GM21723 (cell line): ENCODE results near the gene SCML1.
"Not testable (repeated sequence)": the region's sequence is repeated elsewhere in the genome, so short reads cannot be mapped to it uniquely, and the experiment has no call there.

Source experiments
- ATAC-seq: cut with Tn5 transposase; IDR thresholded peaks from one replicate; pipeline ENCODE4 v1.9.1; 2021; ENCODE audit warnings: mild to moderate bottlenecking, moderate library complexity; ENCODE audit not compliant: unreplicated experiment

The SCML1 gene

DNA sequence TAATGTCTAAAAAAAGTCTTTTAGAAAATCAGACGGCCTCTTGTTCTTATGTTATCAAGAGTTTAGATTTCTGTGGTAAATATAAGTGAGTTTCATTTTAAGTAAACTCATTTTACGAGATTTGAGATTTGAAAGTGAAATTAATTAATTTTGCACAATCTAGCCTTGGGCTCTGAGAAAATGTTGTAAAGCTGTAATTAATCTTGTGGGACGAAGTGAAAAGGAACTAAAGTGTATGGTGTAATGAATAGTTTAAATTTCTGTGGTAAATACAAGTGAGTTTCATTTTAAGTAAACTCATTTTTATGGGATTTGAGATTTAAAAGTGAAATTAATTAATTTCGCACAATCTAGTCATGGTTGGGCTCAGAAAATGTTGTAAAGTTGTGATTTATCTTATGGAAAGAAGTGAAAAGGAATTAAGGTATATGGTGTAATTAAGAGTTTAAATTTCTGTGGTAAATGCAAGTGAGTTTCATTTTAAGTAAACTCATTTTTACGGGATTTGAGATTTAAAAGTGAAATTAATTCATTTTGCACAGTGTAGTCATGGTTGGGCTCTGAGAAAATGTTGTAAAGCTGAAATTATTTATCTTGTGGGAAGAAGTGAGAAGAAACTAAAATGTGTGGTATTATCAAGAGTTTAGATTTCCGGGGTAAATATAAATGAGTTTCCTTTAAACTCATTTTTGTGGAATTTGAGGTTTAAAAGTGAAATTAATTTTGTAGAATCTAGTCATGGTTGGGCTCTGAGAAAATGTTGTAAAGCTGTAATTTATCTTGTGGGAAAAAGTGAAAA is 1.6 kb downstream of the SCML1 start:
- ATAC-seq, result peak; percentile 1

GRCh38 chrX:17740137-17741122 is 3.1 kb downstream of the SCML1 start:
- no peak for ATAC-seq

DNA sequence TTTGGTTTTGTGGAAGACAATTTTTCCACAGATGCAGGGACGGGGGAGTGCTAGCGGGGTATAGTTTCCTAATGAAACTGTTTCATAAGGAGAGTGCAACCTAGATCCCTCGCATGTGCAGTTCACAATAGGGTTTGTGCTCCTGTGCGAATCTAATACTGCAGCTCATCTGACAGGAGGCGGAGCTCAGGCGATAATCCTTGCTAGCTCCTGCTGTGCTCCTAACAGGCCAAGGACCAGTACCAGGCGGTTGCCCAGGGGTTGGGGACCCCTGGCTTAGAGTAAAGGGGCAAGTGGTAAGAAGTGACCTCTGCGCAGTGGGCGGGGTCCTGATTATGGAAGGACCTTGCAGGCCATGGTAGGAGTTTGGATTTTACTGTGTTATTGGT is 3.8 kb downstream of the SCML1 start:
- ATAC-seq, result no peak

- ATAC-seq, result no peak
These were observed 6.6 kb downstream of the SCML1 start for GRCh38 chrX:17743913-17744312.

DNA sequence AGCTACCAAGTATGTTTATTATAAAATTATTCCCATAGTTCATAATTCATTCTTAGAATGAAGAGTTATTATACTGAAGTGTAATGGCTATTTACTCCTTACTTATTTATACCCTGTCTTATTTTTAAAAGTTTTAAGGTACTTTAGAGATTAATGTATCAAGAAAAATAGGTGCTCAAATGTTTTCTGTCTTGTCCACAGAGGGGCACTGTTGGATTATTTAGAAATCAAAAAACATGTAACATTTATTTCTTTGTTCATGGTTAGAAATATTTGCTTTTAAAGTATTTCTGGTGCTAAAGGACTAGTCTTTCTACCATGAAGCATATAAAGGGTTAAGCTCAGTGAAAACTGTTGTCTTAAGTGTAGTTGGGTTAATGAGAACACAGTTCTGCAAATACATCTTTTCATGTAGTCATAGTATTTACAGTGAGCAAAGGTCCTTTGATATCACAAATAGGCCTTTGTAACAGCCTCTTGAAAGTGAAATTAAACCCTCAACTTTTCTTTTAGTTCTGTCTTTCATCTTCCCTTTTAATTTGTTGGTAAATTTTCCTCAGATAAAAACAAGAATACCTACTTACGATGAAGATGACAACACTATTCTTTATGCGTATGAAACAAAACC is 7.7 kb downstream of the SCML1 start:
- no peak for ATAC-seq

DNA sequence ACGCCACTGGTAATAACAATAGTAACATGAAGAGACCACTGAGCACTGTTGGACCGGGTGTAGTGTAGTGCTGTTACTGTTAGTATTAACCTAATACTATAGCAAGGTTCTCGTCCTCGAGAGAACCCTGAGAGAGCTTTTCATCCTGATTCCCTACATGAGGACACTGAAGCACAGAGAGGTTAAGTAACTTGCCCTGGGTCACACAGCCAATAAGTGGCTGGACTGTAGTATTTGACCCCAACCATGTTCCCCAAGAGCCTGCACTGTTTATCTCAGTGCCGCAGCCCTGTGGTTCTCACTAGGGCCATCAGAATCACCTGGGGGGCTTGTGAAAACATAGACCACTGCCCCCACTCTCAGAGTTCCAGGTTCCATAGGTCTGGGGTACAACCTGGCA is 10.4 kb downstream of the SCML1 start:
- no peak for ATAC-seq

DNA sequence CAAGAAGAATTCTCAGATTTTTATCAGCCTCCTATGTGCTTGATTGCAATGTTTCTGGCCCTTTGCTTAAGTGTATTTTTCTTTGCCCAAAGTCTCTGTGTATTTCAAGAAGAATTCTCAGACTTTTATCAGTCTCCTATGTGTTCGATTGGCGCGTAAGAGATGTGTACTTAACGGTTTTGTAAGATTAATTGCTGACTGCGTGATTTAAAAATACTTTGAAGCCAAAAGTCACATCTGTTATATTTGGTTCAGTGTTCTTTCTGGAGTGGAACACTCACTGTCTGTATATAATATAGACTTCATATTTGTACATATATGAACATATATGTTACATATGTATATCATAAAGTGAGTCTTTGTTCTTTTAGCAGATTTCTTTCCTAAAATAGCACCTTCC is 11.4 kb downstream of the SCML1 start:
- ATAC-seq, result no peak

DNA sequence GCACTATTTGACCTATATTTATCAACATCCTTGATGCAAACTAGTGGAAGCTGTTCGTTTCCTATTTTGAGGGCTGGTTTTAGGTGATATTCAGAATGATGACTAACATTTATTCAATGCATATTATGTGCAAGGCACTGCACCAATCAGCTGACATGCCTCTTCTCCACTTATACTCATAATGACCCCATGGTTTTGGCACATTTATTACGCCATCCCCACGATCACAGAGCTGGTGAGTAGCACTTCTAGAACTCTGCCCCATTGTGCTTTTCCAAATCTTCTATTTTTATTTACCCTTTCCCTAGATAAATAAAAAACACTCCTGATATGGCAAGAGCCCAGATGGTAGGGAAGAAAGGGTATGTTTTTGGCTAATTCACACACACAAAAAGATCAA is 13.1 kb downstream of the SCML1 start:
- ATAC-seq, result no peak

- peak; percentile 73 for ATAC-seq
These were observed 21.1 kb downstream of the SCML1 start for GRCh38 chrX:17758382-17758781.

DNA sequence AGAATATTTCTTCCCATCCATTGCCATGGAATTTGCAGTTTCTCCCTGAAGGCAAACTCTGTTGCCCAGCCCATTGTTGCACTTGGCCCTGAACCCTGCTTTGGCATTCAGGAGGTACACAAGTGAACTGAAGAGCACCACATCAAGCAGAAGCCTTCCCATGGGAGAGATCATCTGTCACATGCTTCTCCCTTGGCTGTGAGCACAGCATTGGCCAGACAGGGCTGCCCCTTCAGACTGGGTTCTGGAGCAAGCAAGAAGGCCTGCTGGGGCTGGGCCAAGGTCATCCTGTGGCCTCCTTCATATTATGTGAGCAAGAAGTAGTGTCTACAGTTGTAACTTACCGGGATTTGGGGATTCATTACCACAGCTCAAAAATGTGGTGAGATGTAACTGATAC is 22.7 kb downstream of the SCML1 start:
- no peak for ATAC-seq

DNA sequence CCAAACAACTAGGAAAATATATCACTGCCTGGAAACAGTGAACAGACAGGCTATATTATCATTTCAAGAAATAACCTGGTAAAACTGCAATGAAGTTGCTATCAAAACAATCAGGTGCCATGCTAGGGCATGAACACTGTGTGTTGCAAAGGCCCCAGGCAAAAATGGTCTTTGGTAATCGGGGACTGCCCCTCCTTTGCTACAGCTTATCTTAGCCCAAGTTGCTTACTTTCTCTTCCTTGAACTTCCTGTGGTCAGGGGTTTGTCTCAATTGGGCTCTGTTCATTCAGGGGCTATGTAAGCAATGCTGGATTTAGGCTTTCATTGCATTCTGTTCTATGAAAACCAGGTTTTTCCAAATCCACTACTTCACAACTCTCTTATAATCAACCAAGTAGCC is 30.4 kb downstream of the SCML1 start:
- ATAC-seq, result no peak

GRCh38 chrX:17768997-17769396 is 31.7 kb downstream of the SCML1 start:
- no peak for ATAC-seq

GRCh38 chrX:17769701-17770269 is 32.5 kb downstream of the SCML1 start:
- ATAC-seq, result no peak

DNA sequence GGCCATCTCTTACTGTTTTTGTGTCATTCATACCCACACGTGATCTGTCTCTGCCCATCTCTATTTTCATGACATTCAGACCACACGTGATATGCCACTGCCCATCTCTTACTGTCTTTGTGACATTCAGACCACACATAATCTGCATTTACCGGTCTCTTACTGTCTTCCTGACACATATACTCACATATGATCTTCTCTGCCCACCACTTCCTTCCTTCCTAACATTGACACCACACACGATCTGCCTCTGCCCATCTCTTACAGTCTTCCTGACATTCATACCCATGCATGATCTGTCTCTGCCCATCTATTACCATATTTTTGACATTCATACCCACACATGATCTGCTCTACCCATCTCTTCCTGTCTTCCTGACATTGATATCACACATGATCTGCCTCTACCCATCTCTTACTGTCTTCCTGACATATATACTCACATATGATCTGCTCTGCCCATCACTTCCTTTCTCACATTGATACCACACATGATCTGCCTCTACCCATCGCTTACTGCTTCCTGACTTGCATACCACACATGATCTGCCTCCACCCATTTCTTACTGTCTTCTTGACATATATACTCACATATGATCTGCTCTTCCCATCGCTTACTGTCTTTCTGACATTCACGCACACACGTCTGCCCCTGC is 36.1 kb downstream of the SCML1 start:
- ATAC-seq, result no peak

GRCh38 chrX:17774053-17774452 is 36.8 kb downstream of the SCML1 start:
- ATAC-seq, result no peak

DNA sequence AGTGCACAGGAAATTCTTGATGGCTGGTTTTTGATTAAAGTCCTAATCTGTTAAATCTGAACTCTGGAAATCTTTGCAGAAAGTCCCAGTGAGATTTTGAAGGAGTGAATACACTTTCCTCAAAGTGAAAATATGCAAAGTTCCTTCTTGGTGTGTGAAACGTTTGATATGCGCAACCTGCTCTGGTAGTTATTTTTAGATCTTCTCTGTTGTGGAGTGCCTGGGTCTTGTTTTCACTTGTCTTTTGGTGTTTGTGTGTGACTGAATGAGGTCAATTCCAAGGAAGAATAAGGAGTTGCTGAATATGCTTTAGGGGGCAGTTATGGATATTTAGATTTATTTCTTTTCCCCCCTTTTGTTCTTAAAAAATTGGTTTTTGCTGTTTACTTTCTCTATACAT is 41.7 kb downstream of the SCML1 start:
- no peak for ATAC-seq

- ATAC-seq, result no peak
These were observed 42.1 kb downstream of the SCML1 start for GRCh38 chrX:17779434-17779833.

DNA sequence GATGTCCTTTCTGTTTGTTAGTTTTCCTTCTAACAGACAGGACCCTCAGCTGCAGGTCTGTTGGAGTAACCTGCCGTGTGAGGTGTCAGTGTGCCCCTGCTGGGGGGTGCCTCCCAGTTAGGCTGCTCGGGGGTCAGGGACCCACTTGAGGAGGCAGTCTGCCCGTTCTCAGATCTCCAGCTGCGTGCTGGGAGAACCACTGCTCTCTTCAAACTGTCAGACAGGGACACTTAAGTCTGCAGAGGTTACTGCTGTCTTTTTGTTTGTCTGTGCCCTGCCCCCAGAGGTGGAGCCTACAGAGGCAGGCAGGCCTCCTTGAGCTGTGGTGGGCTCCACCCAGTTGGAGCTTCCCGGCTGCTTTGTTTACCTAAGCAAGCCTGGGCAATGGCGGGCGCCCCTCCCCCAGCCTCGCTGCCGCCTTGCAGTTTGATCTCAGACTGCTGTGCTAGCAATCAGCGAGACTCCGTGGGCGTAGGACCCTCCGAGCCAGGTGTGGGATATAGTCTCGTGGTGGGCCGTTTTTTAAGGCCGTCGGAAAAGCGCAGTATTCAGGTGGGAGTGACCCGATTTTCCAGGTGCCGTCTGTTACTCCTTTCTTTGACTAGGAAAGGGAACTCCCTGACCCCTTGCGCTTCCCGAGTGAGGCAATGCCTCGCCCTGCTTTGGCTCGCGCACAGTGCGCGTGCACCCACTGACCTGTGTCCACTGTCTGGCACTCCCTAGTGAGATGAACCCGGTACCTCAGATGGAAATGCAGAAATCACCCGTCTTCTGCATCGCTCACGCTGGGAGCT is 49.5 kb downstream of the SCML1 start:
- ATAC-seq, result not testable (repeated sequence)

- ATAC-seq, result no peak
These were observed 50.3 kb downstream of the SCML1 start for GRCh38 chrX:17787557-17787956.

DNA sequence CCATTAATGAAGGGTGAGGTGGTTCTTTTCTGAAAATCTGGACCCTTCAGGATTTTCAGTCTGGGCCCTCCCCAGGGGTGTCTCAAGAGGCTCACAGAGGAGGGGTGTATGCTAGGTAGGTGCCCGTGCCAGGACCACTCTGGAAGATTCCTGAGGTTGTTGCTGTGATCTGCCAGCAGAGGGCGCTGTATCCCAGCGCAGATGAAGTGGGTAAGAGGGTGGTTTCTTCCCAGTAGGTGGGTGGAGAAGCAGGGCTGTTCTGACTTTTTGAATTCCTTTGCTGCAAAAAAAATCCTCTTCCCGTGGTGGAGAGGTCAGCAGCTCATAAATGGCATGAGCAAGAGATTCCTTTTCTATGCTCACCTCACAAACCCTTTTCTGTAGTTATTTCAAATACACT is 51.1 kb downstream of the SCML1 start:
- no peak for ATAC-seq
